Retinal pigment epithelial cell (primary cell): ENCODE results near the gene LIG1.

Source experiments
- DNase-seq: peaks from one replicate; pipeline ENCODE4 v3.0.0-alpha.2; 2010; ENCODE audit warnings: low read depth
- H3K4me3 ChIP-seq: 2 replicates; pipeline ENCODE4 v1.5.1; 2011; ENCODE audit warnings: mild to moderate bottlenecking, low read length, control low read depth, moderate library complexity
- CTCF ChIP-seq: conservative IDR thresholded peaks from 2 replicates; pipeline ENCODE4 v1.5.1; 2011; ENCODE audit warnings: low read depth, low read length, control low read depth, inconsistent platforms

Gene LIG1

GRCh38 chr19:48069435-48069834 is 100.7 kb downstream of the LIG1 start:
- TF ChIP-seq CTCF = no peak
- DNase-seq = no peak
- no peak overlapping the region for H3K4me3 ChIP-seq
